Bone marrow (tissue), 2 donors: ENCODE results near the gene CMIP.

Experiments
- DNase-seq, 2 donors: peaks; one replicate each; lab custom pipeline; 2025; lab: John Stamatoyannopoulos, UW

Gene CMIP

GRCh38 chr16:81551151-81551808 lies 106.7 kb downstream of the CMIP start:
- peak; percentile 61 to 89 for DNase-seq

- DNase-seq, result no peak
Measured at GRCh38 chr16:81551821-81552304, 107.3 kb downstream of the CMIP start.

GRCh38 chr16:81552743-81553079 lies 108.1 kb downstream of the CMIP start:
- DNase-seq, result no peak

- DNase-seq, result no peak
Measured at GRCh38 chr16:81553080-81553813, 108.6 kb downstream of the CMIP start.

DNA sequence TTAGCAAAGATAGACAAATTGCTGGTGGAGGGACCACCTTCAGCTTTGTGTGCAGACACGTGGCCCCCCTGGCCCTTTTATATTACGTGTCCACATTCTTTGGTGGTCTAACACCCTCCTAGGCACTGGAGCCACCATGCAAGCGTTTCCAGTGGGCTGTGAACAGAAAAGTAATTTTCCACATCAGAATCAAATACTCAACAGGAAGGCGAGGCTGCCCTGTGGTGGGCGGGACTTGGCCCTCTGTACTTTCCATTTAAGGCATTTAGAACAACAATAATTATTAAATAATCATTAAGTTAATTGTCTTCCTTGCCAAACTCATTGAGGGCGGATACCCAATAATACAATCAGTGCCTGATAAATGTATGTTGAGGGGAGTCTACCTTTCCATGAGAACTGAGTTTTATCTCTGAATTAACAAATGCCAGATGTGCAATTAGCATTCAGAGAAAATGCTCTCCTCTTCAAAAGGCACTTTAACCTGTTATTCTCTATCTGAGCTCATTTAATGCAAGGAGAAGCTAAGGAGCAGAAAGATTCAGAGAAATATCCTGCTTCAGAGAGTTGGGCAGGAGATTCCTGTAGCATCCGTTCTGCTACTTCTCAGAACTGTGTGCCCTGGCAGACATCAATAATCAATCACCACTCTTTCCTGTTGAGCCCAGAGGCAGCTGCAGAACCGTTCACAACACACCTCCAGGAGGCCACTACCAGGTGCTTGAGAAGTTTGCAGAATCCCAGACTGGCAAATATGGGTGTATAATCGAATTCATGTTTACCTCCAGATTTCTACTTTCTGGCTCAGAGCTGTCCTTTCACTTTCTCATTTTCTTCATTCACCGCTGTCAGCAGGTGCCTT lies 109.4 kb downstream of the CMIP start:
- no peak for DNase-seq

DNA sequence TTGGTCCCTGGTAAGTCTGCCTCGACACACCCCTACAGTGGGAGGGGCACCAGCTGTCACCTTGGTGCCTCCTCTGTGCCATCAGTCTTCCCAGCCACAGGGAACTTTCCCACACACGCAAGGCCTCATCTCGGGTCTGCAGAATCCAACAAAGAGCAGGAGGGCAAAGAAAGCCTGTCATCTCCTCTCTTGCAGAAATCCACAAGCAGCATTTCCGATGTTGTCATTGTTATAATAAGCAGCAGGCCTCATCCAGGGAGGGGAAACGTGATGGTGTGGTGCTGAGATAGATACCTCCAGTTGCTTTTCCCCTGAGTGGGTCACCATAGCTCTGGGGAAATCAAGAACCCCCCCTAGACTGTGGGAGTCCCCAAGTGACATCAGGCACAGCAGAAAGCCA lies 110.4 kb downstream of the CMIP start:
- DNase-seq, result no peak

GRCh38 chr16:81555660-81556059 lies 111.1 kb downstream of the CMIP start:
- no peak for DNase-seq

DNA sequence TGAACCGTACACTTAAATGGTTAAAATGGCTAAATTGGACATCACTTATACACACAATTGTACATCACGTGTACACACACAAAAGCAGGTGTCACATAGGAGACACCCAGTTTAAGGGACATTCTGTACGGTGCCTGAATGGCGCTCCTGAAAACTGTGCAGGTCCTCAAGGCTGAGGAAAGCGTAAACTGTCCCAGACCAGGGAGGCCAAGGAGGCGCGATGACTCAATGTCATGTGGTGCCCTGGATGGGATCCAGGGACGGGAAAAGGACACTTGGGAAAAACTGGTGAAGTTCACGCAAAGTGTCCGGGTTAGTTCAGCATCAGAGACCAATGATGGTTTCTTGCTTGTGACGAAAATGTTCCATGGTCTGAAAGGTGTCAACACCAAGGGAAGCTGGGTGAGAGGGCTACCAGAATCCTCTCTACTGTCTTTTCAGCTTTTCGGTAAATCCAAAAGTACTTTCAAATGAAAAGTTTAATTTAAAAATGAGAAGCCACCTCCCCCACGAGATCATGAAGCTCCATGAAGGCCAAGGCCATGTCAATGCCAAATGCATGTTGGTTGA lies 112.2 kb downstream of the CMIP start:
- no peak for DNase-seq

GRCh38 chr16:81558077-81558443 lies 113.5 kb downstream of the CMIP start:
- no peak for DNase-seq

- DNase-seq, result peak in 1 of 2 donors; percentile 64
Measured at GRCh38 chr16:81558444-81559175, 114.0 kb downstream of the CMIP start.

- DNase-seq, result no peak
Measured at GRCh38 chr16:81560979-81561657, 116.5 kb downstream of the CMIP start.

GRCh38 chr16:81562174-81562849 lies 117.7 kb downstream of the CMIP start:
- no peak for DNase-seq

- DNase-seq, result no peak
Measured at GRCh38 chr16:81562926-81563325, 118.3 kb downstream of the CMIP start.

DNA sequence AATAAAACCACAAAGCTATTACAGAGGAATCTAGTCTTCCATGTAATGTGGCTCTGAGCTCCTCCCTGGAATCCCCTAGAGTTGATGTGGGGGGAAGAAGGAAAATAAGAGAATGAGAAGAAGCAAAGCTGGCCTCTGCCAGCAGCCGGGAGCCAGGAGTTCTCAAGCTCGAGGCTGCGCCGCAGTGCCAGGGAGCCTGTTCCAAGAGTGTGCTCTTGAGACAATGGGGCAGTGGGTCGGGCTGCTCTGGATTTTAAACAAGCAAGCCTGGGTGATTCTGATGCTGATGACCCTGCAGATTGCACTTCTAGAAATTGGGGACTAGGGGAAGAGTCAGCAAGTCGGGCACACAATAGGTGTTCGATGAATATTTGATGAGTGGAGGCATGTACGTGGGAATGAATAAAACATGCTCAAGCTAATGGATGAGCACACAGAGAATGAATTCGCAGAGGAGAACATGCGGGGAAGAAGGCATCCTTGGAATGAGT lies 119.9 kb downstream of the CMIP start:
- DNase-seq, result no peak

DNA sequence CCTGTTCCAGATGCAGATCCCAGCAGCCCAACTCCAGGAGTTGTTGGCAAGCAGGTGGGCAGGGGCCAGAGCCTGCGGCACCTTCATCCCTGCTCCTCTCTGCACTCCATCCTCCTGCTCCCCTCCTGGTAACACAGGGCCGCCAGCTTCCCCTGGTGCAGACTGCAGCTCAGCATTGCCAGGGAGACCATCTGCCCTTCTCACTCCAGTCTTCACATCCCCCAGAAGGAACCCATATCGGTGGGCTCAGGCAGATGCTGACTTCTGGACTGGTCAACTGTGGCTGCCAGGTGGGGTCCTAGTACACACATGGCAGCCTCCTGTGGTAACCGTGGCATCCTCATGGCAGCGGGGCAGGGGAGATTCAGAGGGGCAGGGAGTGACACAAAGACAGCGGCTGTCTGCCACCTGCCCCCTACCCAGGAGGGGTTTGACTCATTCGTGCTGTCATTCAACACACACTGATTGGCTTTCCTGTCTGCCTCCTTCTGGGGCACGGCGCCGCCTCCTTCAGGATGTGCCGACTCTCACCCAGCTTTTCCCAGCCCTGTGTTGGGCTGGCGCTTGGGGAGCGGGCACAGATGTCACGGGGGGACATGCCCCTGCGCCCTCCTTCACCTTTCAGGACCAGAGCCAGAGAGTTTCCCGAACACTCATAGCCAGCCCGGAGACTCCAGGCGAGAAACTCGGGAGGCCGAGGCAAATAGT lies 120.9 kb downstream of the CMIP start:
- no peak for DNase-seq

GRCh38 chr16:81566086-81567007 lies 121.7 kb downstream of the CMIP start:
- DNase-seq, result no peak

DNA sequence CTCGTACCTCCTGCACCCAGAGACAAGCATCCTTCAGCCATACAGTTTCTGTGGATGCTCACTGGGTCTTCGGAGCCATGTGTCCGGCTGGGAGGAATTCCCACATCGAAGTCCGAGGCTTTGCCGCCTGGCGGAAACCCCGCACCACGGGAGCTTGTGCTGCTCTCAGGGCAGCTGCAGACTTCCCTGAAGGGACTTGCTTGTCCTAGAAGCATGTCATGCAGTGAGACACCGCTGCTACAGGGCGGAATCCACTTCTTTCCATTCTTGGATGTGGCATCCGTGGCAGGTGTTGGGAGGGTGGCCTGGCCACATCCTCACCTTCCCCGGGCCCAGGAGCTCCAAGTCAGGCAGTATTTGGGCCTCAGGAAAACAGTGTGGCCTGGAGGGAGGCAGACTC lies 122.5 kb downstream of the CMIP start:
- no peak for DNase-seq

- DNase-seq, result no peak
Measured at GRCh38 chr16:81567987-81568748, 123.6 kb downstream of the CMIP start.
